Cardiac septum (tissue), 1 donor: Measurements from ENCODE around the gene SIGLEC9. TPM values are rescaled to one million over a fixed set of nuclear protein-coding genes. Genes with fewer than 3 reads are reported as not detected.
"Not testable (repeated sequence)": the region's sequence is repeated elsewhere in the genome, so short reads cannot be mapped to it uniquely, and the experiment has no call there.

Experiments used
- DNase-seq: peaks from one replicate; pipeline ENCODE4 v3.0.0-alpha.2; 2020; ENCODE audit warnings: low spot score
- intact Hi-C: fragments of 100-400 bp; cut with DNase I; formaldehyde crosslinking; loops from one replicate; pipeline ENCODE4 v1.14.0; 2022
- total RNA-seq: library from RNA; stranded (reverse); fragmentation: NEBNext Ultra II Directional; extraction: Animal tissue kit (Norgen Biotek cat#: 25700); gene quantifications from one replicate; pipeline ENCODE4 v1.2.1, GENCODE V29; 2021
- donor health status: DM: no; HTN: no; CAD: no.

The SIGLEC9 gene
- total RNA-seq, 1 donor from 2014 or later = 1.4 TPM

DNA sequence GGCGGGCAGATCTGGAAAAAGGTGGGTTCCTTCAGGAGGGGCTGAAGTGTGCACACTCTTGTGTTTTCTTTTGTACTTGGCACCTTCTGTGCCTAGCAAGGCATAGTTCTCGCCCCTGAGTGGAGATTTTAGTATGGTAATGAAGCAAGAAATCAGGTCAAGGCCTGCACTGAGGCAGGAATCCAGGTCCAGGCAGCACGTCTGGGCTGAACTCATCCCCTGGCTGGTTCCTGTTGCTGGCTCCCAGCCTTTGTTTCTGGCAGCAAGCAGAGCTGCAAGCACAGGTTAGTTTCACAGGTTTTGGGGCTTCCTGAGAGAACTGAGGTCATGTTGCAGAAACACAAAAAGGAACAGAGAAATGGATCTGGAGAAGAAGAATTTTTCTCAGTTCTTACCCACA, 38.6 kb downstream of the SIGLEC9 start:
- DNase-seq = no peak
- intact Hi-C loops = no loop called here

GRCh38 chr19:51164215-51164614, 39.5 kb downstream of the SIGLEC9 start:
- no peak for DNase-seq
- intact Hi-C loops = no loop called here

- intact Hi-C loops = no loop called here
- DNase-seq = peak; percentile 75
Observed at GRCh38 chr19:51166846-51167490, 42.3 kb downstream of the SIGLEC9 start.

GRCh38 chr19:51168564-51169282, 44.0 kb downstream of the SIGLEC9 start:
- intact Hi-C loops = no loop called here
- peak; percentile 54 for DNase-seq

DNA sequence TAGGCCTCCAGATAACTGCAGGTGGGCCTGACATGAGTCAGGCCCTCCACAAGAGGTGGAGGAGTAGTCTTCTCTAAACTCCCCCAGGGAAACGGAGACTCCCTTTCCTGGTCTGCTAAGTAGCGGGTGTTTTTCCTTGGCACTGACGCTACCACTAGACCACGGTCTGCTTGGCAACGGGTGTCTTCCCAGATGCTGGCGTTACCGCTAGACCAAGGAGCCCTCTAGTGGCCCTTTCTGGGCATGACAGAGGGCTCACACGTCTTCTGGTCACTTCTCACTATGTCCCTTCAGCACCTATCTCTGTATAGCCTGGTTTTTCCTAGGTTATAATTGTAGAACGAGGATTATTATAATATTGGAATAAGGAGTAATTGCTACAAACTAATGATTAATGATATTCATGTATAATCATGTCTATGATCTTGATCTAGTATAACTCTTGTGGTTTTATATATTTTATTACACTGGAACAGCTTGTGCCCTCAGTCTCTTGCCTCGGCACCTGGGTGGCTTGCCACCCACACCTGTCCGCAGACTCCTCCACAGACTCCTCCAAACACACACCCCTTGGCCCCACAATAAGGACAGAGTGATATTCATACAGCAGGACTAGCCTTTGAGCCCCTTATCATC, 44.7 kb downstream of the SIGLEC9 start:
- intact Hi-C loops, DNase-seq: not testable (repeated sequence)

- DNase-seq = no peak
- intact Hi-C loops = no loop called here
Observed at GRCh38 chr19:51172223-51172622, 47.5 kb downstream of the SIGLEC9 start.

- intact Hi-C loops = no loop called here
- DNase-seq = no peak
Observed at GRCh38 chr19:51173681-51174080, 49.0 kb downstream of the SIGLEC9 start.

GRCh38 chr19:51179256-51179655, 54.5 kb downstream of the SIGLEC9 start:
- DNase-seq = no peak
- intact Hi-C loops = no loop called here

Other genes starting within 250 kb of the SIGLEC9 start
- gene KLK4, start 213.5 kb upstream of the SIGLEC9 start, total RNA-seq = not detected
- gene KLK5, start 171.9 kb upstream of the SIGLEC9 start, total RNA-seq = not detected
- not detected for gene KLK6, start 155.3 kb upstream of the SIGLEC9 start, total RNA-seq
- gene KLK7, start 141.0 kb upstream of the SIGLEC9 start, total RNA-seq = not detected
- not detected for gene KLK8, start 123.3 kb upstream of the SIGLEC9 start, total RNA-seq
- not detected for gene KLK10, start 105.2 kb upstream of the SIGLEC9 start, total RNA-seq
- not detected for gene KLK11, start 98.3 kb upstream of the SIGLEC9 start, total RNA-seq
- gene KLK12, start 89.9 kb upstream of the SIGLEC9 start, total RNA-seq = not detected
- gene KLK13, start 59.8 kb upstream of the SIGLEC9 start, total RNA-seq = not detected
- gene KLK14, start 42.0 kb upstream of the SIGLEC9 start, total RNA-seq = 0.32 TPM
- 4.2 TPM for gene CTU1, start 16.5 kb upstream of the SIGLEC9 start, total RNA-seq
- 0.70 TPM for gene SIGLEC7, start 17.4 kb downstream of the SIGLEC9 start, total RNA-seq
- 1.4 TPM for gene CD33, start 100.2 kb downstream of the SIGLEC9 start, total RNA-seq
- gene SIGLECL1, start 126.2 kb downstream of the SIGLEC9 start, total RNA-seq = not detected
- gene IGLON5, start 186.7 kb downstream of the SIGLEC9 start, total RNA-seq = not detected
- gene VSIG10L, start 217.2 kb downstream of the SIGLEC9 start, total RNA-seq = 0.86 TPM
- 180 TPM for gene ETFB, start 241.5 kb downstream of the SIGLEC9 start, total RNA-seq
- gene CLDND2, start 244.1 kb downstream of the SIGLEC9 start, total RNA-seq = 1.0 TPM
- 3.6 TPM for gene NKG7, start 247.7 kb downstream of the SIGLEC9 start, total RNA-seq